Body of pancreas (tissue), 4 donors: ENCODE measurements around the gene SPG11. TPM values are rescaled to one million over a fixed set of nuclear protein-coding genes. Genes with fewer than 3 reads are reported as not detected.

Experiments used
- ATAC-seq: fragments of 150-250 bp; one replicate; pipeline ENCODE4 v1.9.1; 2016
- DNase-seq, 4 donors: peaks; one replicate each; pipeline ENCODE4 v3.0.0-alpha.2; 2019
- H3K27ac ChIP-seq, 4 donors: fragments of 200-600 bp; sonication (generic); 1 replicate in 3 of 4; 2 replicates in 1 of 4; pipeline versions ENCODE4 v1.5.1 to v1.6.1; 2016 to 2019; ENCODE audit warnings: mild to moderate bottlenecking in 1 of 4, mixed read lengths in 1 of 4, moderate library complexity in 1 of 4
- H3K27me3 ChIP-seq, 2 donors: fragments of 200-600 bp; sonication (generic); one replicate each; pipeline ENCODE4 v1.6.0; 2016; ENCODE audit warnings: mild to moderate bottlenecking in 1 of 2
- H3K36me3 ChIP-seq, 2 donors: fragments of 200-600 bp; sonication (generic); replicated peaks in 1 of 2; 2 replicates each; pipeline ENCODE4 v1.5.1; 2016; ENCODE audit warnings: low read depth in 2 of 2; ENCODE audit not compliant: insufficient read depth in 1 of 2
- H3K4me1 ChIP-seq: fragments of 200-600 bp; sonication (generic); one replicate; pipeline ENCODE4 v1.6.0; 2016
- H3K4me3 ChIP-seq, 2 donors: fragments of 200-600 bp; sonication (generic); 1 replicate in 1 of 2; 2 replicates in 1 of 2; pipeline ENCODE4 v1.5.1; 2016 to 2019
- H3K9me3 ChIP-seq, 3 donors: fragments of 200-600 bp; sonication (generic); 1 replicate in 2 of 3; 2 replicates in 1 of 3; pipeline ENCODE4 v1.5.1; 2016
- POLR2A ChIP-seq, 3 donors: fragments of 450-650 bp; IDR thresholded peaks; one replicate each; pipeline ENCODE4 v1.6.1; 2016; ENCODE audit warnings: antibody characterized with exemption in 3 of 3, mild to moderate bottlenecking in 2 of 3
- WGBS, 2 donors: methylation state at CpG; one replicate each; pipeline ENCODE4 v1.1.5; 2017; 5-methylcytosine and 5-hydroxymethylcytosine counted together
- intact Hi-C: fragments of 100-400 bp; cut with DNase I; formaldehyde crosslinking; loops from one replicate; pipeline ENCODE4 v1.15.1; 2023
- total RNA-seq, 2 donors: library from RNA; depleted of rRNA; stranded (reverse); fragments of >200 nt; gene quantifications; one replicate each; pipeline ENCODE4 v1.1.0, GENCODE V29; 2016
- TF ChIP-seq, protein P1 (sequence below), 7 experiments: fragments of 450-650 bp in 4 of 7; fragments of 200-600 bp in 3 of 7; sonication (generic) in 3 of 7; IDR thresholded peaks; one replicate each; pipeline ENCODE4 v1.5.1; 2016 to 2019; ENCODE audit warnings: antibody characterized with exemption in 7 of 7

SPG11 gene
- total RNA-seq, 2 donors from 2014 or later = 40.5 to 115 TPM

DNA sequence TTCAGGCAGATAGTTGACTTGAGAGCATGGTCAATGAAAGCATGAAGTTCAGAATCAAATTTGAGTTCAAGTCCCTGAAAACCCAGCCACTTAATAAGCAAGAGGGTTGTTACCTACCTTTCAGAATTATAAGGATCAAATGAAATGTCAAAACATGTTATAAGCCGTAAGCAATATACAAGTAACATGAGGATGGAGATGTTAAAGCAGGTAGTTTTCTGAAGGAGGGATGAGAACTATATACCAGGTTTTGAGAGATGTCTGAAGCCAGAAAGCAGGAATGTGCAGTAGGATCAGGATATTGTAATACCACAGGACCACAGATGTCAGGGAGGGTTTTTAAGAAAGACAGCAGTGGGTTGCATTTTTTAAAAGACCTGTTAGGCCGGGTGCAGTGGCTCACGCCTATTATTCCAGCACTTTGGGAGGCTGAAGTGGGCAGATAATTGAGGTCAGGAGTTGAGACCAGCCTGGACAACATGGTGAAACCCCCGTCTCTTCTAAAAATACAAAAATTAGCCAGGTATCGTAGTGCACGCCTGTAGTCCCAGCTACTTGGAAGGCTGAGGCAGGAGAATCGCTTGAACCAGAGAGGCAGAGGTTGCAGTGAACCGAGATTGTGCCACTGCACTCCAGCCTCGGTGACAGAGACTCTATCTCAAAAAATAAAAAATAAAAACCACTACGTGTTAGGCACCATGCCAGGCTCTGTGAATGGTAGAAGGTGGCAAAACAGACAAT, 133.4 kb downstream of the SPG11 start:
- Histone ChIP-seq H3K4me1 (peaks cover 4% of the 10 kb centered on the region), H3K27me3 (no peaks in the 10 kb centered on the region), H3K36me3 (no peaks in the 10 kb centered on the region), H3K4me3 (no peak overlapping the region), H3K27ac (no peak overlapping the region), H3K9me3 (no peaks in the 10 kb centered on the region)
- 73% methylated on average over 10 of the region's 10 CpGs for WGBS, 2 donors
- DNase-seq (no peak), ATAC-seq (no peak)
- intact Hi-C loops = no loop called here
- TF ChIP-seq, protein P1, sequence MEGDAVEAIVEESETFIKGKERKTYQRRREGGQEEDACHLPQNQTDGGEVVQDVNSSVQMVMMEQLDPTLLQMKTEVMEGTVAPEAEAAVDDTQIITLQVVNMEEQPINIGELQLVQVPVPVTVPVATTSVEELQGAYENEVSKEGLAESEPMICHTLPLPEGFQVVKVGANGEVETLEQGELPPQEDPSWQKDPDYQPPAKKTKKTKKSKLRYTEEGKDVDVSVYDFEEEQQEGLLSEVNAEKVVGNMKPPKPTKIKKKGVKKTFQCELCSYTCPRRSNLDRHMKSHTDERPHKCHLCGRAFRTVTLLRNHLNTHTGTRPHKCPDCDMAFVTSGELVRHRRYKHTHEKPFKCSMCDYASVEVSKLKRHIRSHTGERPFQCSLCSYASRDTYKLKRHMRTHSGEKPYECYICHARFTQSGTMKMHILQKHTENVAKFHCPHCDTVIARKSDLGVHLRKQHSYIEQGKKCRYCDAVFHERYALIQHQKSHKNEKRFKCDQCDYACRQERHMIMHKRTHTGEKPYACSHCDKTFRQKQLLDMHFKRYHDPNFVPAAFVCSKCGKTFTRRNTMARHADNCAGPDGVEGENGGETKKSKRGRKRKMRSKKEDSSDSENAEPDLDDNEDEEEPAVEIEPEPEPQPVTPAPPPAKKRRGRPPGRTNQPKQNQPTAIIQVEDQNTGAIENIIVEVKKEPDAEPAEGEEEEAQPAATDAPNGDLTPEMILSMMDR (IDR thresholded peaks at IDR 0.05) = no peak
- no peak for TF ChIP-seq POLR2A (IDR thresholded peaks at IDR 0.05)

DNA sequence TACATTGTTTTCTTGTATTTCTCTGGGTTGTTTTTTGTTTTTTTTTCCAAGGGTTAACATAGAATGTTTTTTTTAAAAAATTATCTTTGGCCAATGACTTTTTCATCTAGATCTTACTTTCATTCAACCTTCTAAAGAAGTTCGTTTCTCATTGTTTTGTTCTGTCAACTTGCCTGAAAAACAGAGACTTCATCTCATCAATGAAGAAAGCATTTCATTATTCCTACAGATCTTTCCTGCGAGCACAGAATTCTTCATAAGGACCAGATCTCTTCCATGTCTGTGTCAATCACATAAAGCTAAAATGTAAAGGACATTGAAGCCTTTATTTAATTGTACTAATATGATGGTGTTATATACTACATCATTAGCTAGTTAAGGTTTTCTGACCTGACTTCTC, 136.2 kb downstream of the SPG11 start:
- H3K4me1 ChIP-seq = no peaks in the 10 kb centered on the region
- no peaks in the 10 kb centered on the region for H3K9me3 ChIP-seq
- no peak for TF ChIP-seq POLR2A (IDR thresholded peaks at IDR 0.05)
- TF ChIP-seq, protein P1 (IDR thresholded peaks at IDR 0.05) = no peak
- H3K4me3 ChIP-seq = no peak overlapping the region
- intact Hi-C loops = no loop called here
- DNase-seq (no peak), ATAC-seq (no peak)
- WGBS, 2 donors = 70 to 73% methylated on average over 2 of the region's 2 CpGs
- no peaks in the 10 kb centered on the region for H3K27me3 ChIP-seq
- no peaks in the 10 kb centered on the region for H3K36me3 ChIP-seq
- no peak overlapping the region for H3K27ac ChIP-seq

DNA sequence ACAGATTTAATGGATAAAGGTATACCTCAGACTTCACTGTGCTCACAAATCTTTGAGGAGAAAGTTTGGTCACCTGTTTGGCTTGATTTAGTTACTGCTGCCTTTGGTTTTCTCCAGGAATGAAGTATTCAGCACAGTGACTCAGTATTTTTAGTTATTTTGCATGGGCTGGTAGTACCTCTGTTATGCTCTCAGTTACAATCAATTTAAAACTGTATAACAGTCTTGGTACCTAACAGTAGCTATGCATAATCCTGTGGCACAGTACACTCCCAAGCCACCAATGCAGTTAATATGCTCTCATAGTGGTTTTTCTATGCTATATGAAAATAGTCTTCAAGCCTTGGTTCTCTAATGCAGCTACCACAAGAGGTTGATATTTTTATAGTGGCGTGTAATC, 138.4 kb downstream of the SPG11 start:
- Histone ChIP-seq H3K9me3 (no peaks in the 10 kb centered on the region), H3K4me3 (no peak overlapping the region), H3K4me1 (no peaks in the 10 kb centered on the region), H3K36me3 (peaks cover 0 to 2% of the 10 kb centered on the region in 2 donors), H3K27ac (no peak overlapping the region), H3K27me3 (no peaks in the 10 kb centered on the region)
- 100% methylated on average over 1 of the region's 1 CpG for WGBS, 2 donors
- no peak for ATAC-seq
- intact Hi-C loops = no loop called here
- DNase-seq = no peak
- TF ChIP-seq POLR2A (IDR thresholded peaks at IDR 0.05) = no peak
- TF ChIP-seq, protein P1 (IDR thresholded peaks at IDR 0.05) = no peak

DNA sequence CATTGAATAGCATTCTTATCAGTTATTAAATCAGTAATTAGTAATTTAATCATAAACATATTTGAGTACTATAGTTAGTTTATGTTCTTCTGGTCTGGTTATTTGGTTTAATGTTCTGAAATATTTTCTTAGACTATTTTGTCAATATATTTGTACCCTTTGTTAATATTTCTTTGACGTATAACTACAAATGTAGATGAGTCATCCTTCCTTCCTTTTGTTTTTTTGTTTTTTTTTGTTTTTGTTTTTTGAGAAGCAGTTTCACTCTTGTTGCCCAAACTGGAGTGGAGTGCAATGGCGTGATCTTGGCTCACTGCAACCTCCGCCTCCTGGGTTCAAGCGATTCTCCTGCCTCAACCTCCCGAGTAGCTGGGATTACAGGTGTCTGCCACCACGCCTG, 143.9 kb downstream of the SPG11 start:
- intact Hi-C loops = no loop called here
- Histone ChIP-seq H3K4me3 (no peak overlapping the region), H3K4me1 (no peaks in the 10 kb centered on the region), H3K9me3 (no peaks in the 10 kb centered on the region), H3K36me3 (peaks cover 0 to 2% of the 10 kb centered on the region in 2 donors), H3K27me3 (no peaks in the 10 kb centered on the region), H3K27ac (no peak overlapping the region)
- WGBS, 2 donors = 87 to 96% methylated on average over 6 of the region's 6 CpGs
- DNase-seq = no peak
- no peak for TF ChIP-seq POLR2A (IDR thresholded peaks at IDR 0.05)
- TF ChIP-seq, protein P1 (IDR thresholded peaks at IDR 0.05) = no peak
- ATAC-seq = no peak

- no peaks in the 10 kb centered on the region for H3K27me3 ChIP-seq
- H3K27ac ChIP-seq = no peak overlapping the region
- intact Hi-C loops = no loop called here
- TF ChIP-seq POLR2A (IDR thresholded peaks at IDR 0.05) = no peak
- TF ChIP-seq, protein P1 (IDR thresholded peaks at IDR 0.05) = no peak
- no peaks in the 10 kb centered on the region for H3K9me3 ChIP-seq
- H3K4me1 ChIP-seq = no peaks in the 10 kb centered on the region
- no peaks in the 10 kb centered on the region for H3K36me3 ChIP-seq
- no peak for DNase-seq
- H3K4me3 ChIP-seq = no peak overlapping the region
- ATAC-seq = no peak
These were observed 147.0 kb downstream of the SPG11 start for GRCh38 chr15:44516436-44516835.
